CD14-positive monocyte (primary cell): ENCODE measurements around the gene MSI1. TPM values are rescaled to one million over a fixed set of nuclear protein-coding genes. Genes with fewer than 3 reads are reported as not detected.
"Not testable (repeated sequence)": the region's sequence is repeated elsewhere in the genome, so short reads cannot be mapped to it uniquely, and the experiment has no call there.

Experiments
- DNase-seq, 3 donors: peaks; one replicate each; pipeline ENCODE4 v3.0.0-alpha.2; 2011 to 2022
- H2AFZ ChIP-seq: 2 replicates; pipeline ENCODE4 v1.6.0; 2012; ENCODE audit warnings: mild to moderate bottlenecking, low read depth, low read length, inconsistent platforms; ENCODE audit not compliant: insufficient read depth, poor library complexity, severe bottlenecking
- H3K27ac ChIP-seq, 2 donors: 1 replicate in 1 of 2; 2 replicates in 1 of 2; pipeline ENCODE4 v1.5.1; 2012 to 2013; ENCODE audit warnings: low read length in 2 of 2, control low read depth in 1 of 2, inconsistent platforms in 1 of 2, low read depth in 1 of 2, mild to moderate bottlenecking in 1 of 2
- H3K27me3 ChIP-seq, 2 donors: one replicate each; pipeline versions ENCODE4 v1.6.0 to v1.6.1; 2011 to 2013; ENCODE audit warnings: low read length in 2 of 2; ENCODE audit not compliant: control insufficient read depth in 2 of 2, insufficient read depth in 2 of 2
- H3K36me3 ChIP-seq, 2 donors: replicated peaks in 1 of 2; 1 replicate in 1 of 2; 2 replicates in 1 of 2; pipeline versions ENCODE4 v1.5.1 to v1.6.1; 2012 to 2013; ENCODE audit warnings: low read length in 2 of 2, control low read depth in 1 of 2, inconsistent platforms in 1 of 2, mild to moderate bottlenecking in 1 of 2; ENCODE audit not compliant: insufficient read depth in 2 of 2, control insufficient read depth in 1 of 2
- H3K4me1 ChIP-seq, 2 donors: 1 replicate in 1 of 2; 2 replicates in 1 of 2; pipeline versions ENCODE4 v1.5.1 to v1.6.1; 2012 to 2013; ENCODE audit warnings: low read length in 2 of 2, control low read depth in 1 of 2, inconsistent platforms in 1 of 2, mild to moderate bottlenecking in 1 of 2, moderate library complexity in 1 of 2; ENCODE audit not compliant: insufficient read depth in 2 of 2, control insufficient read depth in 1 of 2
- H3K4me2 ChIP-seq: replicated peaks from 2 replicates; pipeline ENCODE3; 2012; ENCODE audit warnings: low read length, moderate library complexity, mild to moderate bottlenecking; ENCODE audit not compliant: poor library complexity, severe bottlenecking; ENCODE audit errors: extremely low read depth
- H3K4me3 ChIP-seq, 3 experiments: fragments of 200-600 bp in 1 of 3; sonication (generic) in 1 of 3; replicated peaks in 1 of 3; 1 replicate in 2 of 3; 2 replicates in 1 of 3; pipeline ENCODE4 v1.5.1; 2011 to 2013; ENCODE audit warnings: low read length in 3 of 3, mild to moderate bottlenecking in 3 of 3, control low read depth in 2 of 3, low read depth in 2 of 3, inconsistent platforms in 1 of 3, moderate library complexity in 1 of 3
- H3K79me2 ChIP-seq: 2 replicates; pipeline ENCODE4 v1.6.0; 2012; ENCODE audit warnings: mild to moderate bottlenecking, control low read depth, inconsistent platforms, low read length, moderate library complexity; ENCODE audit not compliant: insufficient read depth
- H3K9ac ChIP-seq: 2 replicates; pipeline ENCODE4 v1.6.0; 2017; ENCODE audit warnings: low read length, mild to moderate bottlenecking; ENCODE audit not compliant: insufficient read depth, poor library complexity, severe bottlenecking
- H3K9me3 ChIP-seq, 2 donors: replicated peaks in 1 of 2; 1 replicate in 1 of 2; 2 replicates in 1 of 2; pipeline versions ENCODE4 v1.5.1 to v1.6.1; 2012 to 2013; ENCODE audit warnings: low read length in 2 of 2, control low read depth in 1 of 2; ENCODE audit not compliant: control insufficient read depth in 1 of 2, insufficient read depth in 1 of 2
- H4K20me1 ChIP-seq: 2 replicates; pipeline ENCODE4 v1.6.0; 2012; ENCODE audit warnings: mild to moderate bottlenecking, low read length, control low read depth, moderate library complexity; ENCODE audit not compliant: insufficient read depth
- H3K27ac Mint-ChIP-seq, 7 donors: one replicate each; pipeline ENCODE4 v1.8.0; 2020; ENCODE audit warnings: mild to moderate bottlenecking in 7 of 7, mixed read lengths in 7 of 7, moderate library complexity in 6 of 7, inconsistent platforms in 2 of 7
- H3K27me3 Mint-ChIP-seq, 3 donors: one replicate each; pipeline ENCODE4 v1.8.0; 2021 to 2022; ENCODE audit warnings: low read depth in 3 of 3, mild to moderate bottlenecking in 3 of 3, mixed read lengths in 3 of 3, moderate library complexity in 3 of 3, inconsistent platforms in 1 of 3
- H3K36me3 Mint-ChIP-seq, 2 donors: one replicate each; pipeline ENCODE4 v1.8.0; 2020; ENCODE audit warnings: mixed read lengths in 2 of 2, inconsistent platforms in 1 of 2, mild to moderate bottlenecking in 1 of 2
- H3K4me1 Mint-ChIP-seq: one replicate; pipeline ENCODE4 v1.8.0; 2020; ENCODE audit warnings: mild to moderate bottlenecking, mixed read lengths
- H3K4me3 Mint-ChIP-seq, 2 donors: one replicate each; pipeline ENCODE4 v1.8.0; 2020; ENCODE audit warnings: mild to moderate bottlenecking in 2 of 2, mixed read lengths in 2 of 2, moderate library complexity in 1 of 2
- H3K9me3 Mint-ChIP-seq, 7 donors: one replicate each; pipeline ENCODE4 v1.8.0; 2020 to 2022; ENCODE audit warnings: mixed read lengths in 7 of 7, mild to moderate bottlenecking in 6 of 7, moderate library complexity in 6 of 7, inconsistent platforms in 2 of 7
- CTCF ChIP-seq: fragments of 200-600 bp; IDR thresholded peaks from one replicate; pipeline ENCODE4 v1.8.0; 2022; ENCODE audit warnings: antibody characterized with exemption, mild to moderate bottlenecking
- WGBS: methylation state at CpG from one replicate; pipeline ENCODE4 v1.1.5; 2013; ENCODE audit warnings: missing lambda C conversion rate; ENCODE audit not compliant: insufficient coverage; 5-methylcytosine and 5-hydroxymethylcytosine counted together
- intact Hi-C, 2 donors: fragments of 100-400 bp; cut with micrococcal nuclease; formaldehyde crosslinking; loops; one replicate each; pipeline versions ENCODE4 v1.15.0 to v1.15.1; 2023
- polyA plus RNA-seq, 3 donors: library from polyadenylated mRNA; depleted of rRNA in 1 of 3; unstranded in 2 of 3; stranded (reverse) in 1 of 3; fragments of 300-500 nt in 2 of 3; fragments of >200 nt in 1 of 3; fragmentation: Illumina TruSeq in 2 of 3; gene quantifications; 1 replicate in 2 of 3; 2 replicates in 1 of 3; pipeline ENCODE4 v1.2.3, GENCODE V29; 2012 to 2021

The MSI1 gene
- polyA plus RNA-seq, 3 donors, result not detected

DNA sequence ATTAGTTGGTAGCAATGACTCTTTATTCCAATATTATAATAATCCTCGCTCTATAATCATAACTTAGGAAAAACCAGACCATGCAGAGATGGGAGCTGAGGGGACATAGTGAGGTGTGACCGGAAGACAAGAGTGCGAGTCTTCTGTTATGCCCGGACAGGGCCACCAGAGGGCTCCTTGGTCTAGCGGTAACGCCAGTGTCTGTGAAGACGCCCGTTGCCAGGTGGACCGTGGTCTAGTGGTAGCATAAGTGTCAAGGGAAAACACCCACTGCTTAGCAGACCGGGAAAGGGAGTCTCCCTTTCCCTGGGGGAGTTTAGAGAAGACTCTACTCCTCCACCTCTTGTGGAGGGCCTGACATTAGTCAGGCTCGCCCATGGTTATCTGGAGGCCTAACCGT, 33.5 kb downstream of the MSI1 start:
- H3K36me3 Mint-ChIP-seq, intact Hi-C loops, H3K36me3 ChIP-seq, H3K4me2 ChIP-seq, H3K4me3 ChIP-seq, H3K27me3 Mint-ChIP-seq, H4K20me1 ChIP-seq, H3K27ac Mint-ChIP-seq, H2AFZ ChIP-seq, H3K4me1 ChIP-seq, H3K9ac ChIP-seq, H3K4me3 Mint-ChIP-seq, H3K27me3 ChIP-seq, H3K27ac ChIP-seq, H3K79me2 ChIP-seq, H3K4me1 Mint-ChIP-seq: not testable (repeated sequence)
- peaks cover 17 to 41% (median 29%) of the 10 kb centered on the region in 7 donors for H3K9me3 Mint-ChIP-seq
- WGBS, result 28% methylated on average over 7 of the region's 12 CpGs
- peak; percentile 72 for TF ChIP-seq CTCF
- peak in 2 of 3 donors; percentile 7 to 12 for DNase-seq
- peaks cover 20 to 25% of the 10 kb centered on the region in 2 donors for H3K9me3 ChIP-seq

- H3K4me3 ChIP-seq, result no peak overlapping the region
- H2AFZ ChIP-seq, result no peak overlapping the region
- Mint-ChIP-seq H3K27me3 (peaks cover 0 to 8% (median 3%) of the 10 kb centered on the region in 3 donors), H3K4me1 (no peaks in the 10 kb centered on the region), H3K4me3 (no peak overlapping the region), H3K9me3 (peaks cover 8 to 22% (median 21%) of the 10 kb centered on the region in 7 donors), H3K36me3 (no peaks in the 10 kb centered on the region), H3K27ac (no peak overlapping the region)
- intact Hi-C loops, result no loop called here
- no peak overlapping the region for H3K27ac ChIP-seq
- peaks cover 15 to 16% of the 10 kb centered on the region in 2 donors for H3K9me3 ChIP-seq
- no peaks in the 10 kb centered on the region for H3K36me3 ChIP-seq
- H4K20me1 ChIP-seq, result no peaks in the 10 kb centered on the region
- 83% methylated on average over 3 of the region's 7 CpGs for WGBS
- no peak overlapping the region for H3K4me2 ChIP-seq
- H3K9ac ChIP-seq, result no peak overlapping the region
- no peaks in the 10 kb centered on the region for H3K27me3 ChIP-seq
- DNase-seq, result no peak
- no peak for TF ChIP-seq CTCF
- no peaks in the 10 kb centered on the region for H3K4me1 ChIP-seq
- no peaks in the 10 kb centered on the region for H3K79me2 ChIP-seq
These were observed 36.4 kb downstream of the MSI1 start for GRCh38 chr12:120332523-120332922.
